ENCODE data around the gene PRKCH. TPM values are rescaled to one million over a fixed set of nuclear protein-coding genes. Genes with fewer than 3 reads are reported as not detected.

PRKCH gene
- total RNA-seq, 3 donors from 2014 or later = 27.0 to 41.3 (median 34.0) TPM

DNA sequence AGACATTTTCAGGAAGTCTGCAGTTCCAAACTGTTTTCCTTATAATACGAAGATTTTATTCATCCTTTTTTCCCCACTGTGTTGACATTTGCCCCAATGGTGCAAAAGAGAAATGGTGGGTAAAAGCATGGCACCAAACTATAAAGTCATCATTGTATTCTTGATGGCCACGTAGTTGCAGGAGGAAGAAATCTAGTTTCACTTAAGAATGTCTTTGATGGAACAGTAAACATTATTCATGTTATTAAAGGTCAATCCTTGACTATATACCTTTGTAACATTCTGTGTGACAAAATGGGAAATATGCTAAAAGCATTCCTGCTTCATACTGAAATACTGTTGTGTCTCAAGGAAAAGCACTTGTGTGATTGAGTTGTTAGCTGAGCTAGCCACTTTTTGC, 80.1 kb downstream of the PRKCH start:
- H3K36me3 ChIP-seq = no peaks in the 10 kb centered on the region
- H3K4me1 ChIP-seq = no peaks in the 10 kb centered on the region
- no peak overlapping the region for H3K4me3 ChIP-seq
- no peak overlapping the region for H3K27ac ChIP-seq
- no peak for DNase-seq (ENCODE audit: low spot score in 2 of 2)
- no peaks in the 10 kb centered on the region for H3K9me3 ChIP-seq
- no peaks in the 10 kb centered on the region for H3K27me3 ChIP-seq
- TF ChIP-seq, protein P1, sequence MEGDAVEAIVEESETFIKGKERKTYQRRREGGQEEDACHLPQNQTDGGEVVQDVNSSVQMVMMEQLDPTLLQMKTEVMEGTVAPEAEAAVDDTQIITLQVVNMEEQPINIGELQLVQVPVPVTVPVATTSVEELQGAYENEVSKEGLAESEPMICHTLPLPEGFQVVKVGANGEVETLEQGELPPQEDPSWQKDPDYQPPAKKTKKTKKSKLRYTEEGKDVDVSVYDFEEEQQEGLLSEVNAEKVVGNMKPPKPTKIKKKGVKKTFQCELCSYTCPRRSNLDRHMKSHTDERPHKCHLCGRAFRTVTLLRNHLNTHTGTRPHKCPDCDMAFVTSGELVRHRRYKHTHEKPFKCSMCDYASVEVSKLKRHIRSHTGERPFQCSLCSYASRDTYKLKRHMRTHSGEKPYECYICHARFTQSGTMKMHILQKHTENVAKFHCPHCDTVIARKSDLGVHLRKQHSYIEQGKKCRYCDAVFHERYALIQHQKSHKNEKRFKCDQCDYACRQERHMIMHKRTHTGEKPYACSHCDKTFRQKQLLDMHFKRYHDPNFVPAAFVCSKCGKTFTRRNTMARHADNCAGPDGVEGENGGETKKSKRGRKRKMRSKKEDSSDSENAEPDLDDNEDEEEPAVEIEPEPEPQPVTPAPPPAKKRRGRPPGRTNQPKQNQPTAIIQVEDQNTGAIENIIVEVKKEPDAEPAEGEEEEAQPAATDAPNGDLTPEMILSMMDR (IDR thresholded peaks at IDR 0.05) = no peak
- no peak for TF ChIP-seq POLR2AphosphoS5 (IDR thresholded peaks at IDR 0.05)
- no peak for TF ChIP-seq POLR2A (IDR thresholded peaks at IDR 0.05)
- intact Hi-C loops (cut with DNase I; ENCODE audit: low total_unique reads) = no loop called here

DNA sequence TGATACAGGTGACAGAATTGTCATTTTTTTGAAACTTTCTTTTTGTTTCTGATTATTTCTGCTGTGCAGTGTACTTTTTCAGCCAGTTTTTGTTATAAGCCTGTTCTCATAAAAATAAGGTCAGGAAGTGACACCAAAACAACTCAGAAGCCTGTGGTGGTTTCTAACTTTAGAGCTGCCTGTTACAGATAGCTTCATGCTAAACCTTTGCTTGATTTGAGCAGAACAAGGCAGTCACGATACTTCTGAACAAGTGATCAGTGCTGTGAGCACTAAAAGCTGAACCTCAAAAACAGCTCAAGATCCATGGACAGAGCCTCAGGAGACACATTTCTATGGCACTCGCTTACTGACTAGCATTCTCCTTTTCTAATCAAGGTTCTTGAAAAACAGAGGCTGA, 82.0 kb downstream of the PRKCH start:
- TF ChIP-seq POLR2A (IDR thresholded peaks at IDR 0.05) (no peak), POLR2AphosphoS5 (IDR thresholded peaks at IDR 0.05) (no peak)
- TF ChIP-seq, protein P1 (IDR thresholded peaks at IDR 0.05) = no peak
- Histone ChIP-seq H3K36me3 (no peaks in the 10 kb centered on the region), H3K4me3 (no peak overlapping the region), H3K4me1 (no peaks in the 10 kb centered on the region), H3K27me3 (no peaks in the 10 kb centered on the region), H3K9me3 (no peaks in the 10 kb centered on the region), H3K27ac (no peak overlapping the region)
- DNase-seq (ENCODE audit: low spot score in 2 of 2) = no peak
- intact Hi-C loops (cut with DNase I; ENCODE audit: low total_unique reads) = no loop called here

- Histone ChIP-seq H3K9me3 (no peaks in the 10 kb centered on the region), H3K4me1 (no peaks in the 10 kb centered on the region), H3K27me3 (no peaks in the 10 kb centered on the region), H3K36me3 (no peaks in the 10 kb centered on the region), H3K4me3 (no peak overlapping the region), H3K27ac (no peak overlapping the region)
- TF ChIP-seq POLR2AphosphoS5 (IDR thresholded peaks at IDR 0.05) (no peak), POLR2A (IDR thresholded peaks at IDR 0.05) (no peak)
- TF ChIP-seq, protein P1 (IDR thresholded peaks at IDR 0.05) = no peak
- intact Hi-C loops (cut with DNase I; ENCODE audit: low total_unique reads) = no loop called here
- DNase-seq (ENCODE audit: low spot score in 2 of 2) = no peak
Measured at GRCh38 chr14:61404637-61405036, 83.3 kb downstream of the PRKCH start.

DNA sequence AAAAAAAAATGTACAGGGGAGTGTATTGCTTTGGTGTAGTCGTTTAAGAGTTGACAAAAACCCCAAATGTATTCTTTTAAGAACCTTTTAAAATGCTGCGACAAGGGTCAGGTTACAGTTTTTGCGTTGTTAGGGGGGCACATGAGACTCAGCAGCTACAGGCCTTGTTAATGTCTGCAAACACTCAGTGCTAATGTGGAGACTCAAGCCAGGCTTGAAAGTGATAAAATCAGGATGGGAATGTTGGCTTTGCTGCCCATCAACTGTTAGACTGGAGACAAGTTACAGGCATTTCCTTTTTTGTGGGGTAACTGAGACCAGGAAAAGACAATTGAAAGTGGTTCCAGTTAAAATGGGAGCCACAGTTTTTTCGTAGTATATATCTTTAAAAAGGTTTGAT, 84.8 kb downstream of the PRKCH start:
- Histone ChIP-seq H3K9me3 (no peaks in the 10 kb centered on the region), H3K27me3 (no peaks in the 10 kb centered on the region), H3K36me3 (no peaks in the 10 kb centered on the region), H3K4me3 (no peak overlapping the region), H3K4me1 (no peaks in the 10 kb centered on the region), H3K27ac (no peak overlapping the region)
- intact Hi-C loops (cut with DNase I; ENCODE audit: low total_unique reads) = no loop called here
- DNase-seq (ENCODE audit: low spot score in 2 of 2) = no peak
- TF ChIP-seq, protein P1 (IDR thresholded peaks at IDR 0.05) = no peak
- TF ChIP-seq POLR2A (IDR thresholded peaks at IDR 0.05) = no peak
- no peak for TF ChIP-seq POLR2AphosphoS5 (IDR thresholded peaks at IDR 0.05)

DNA sequence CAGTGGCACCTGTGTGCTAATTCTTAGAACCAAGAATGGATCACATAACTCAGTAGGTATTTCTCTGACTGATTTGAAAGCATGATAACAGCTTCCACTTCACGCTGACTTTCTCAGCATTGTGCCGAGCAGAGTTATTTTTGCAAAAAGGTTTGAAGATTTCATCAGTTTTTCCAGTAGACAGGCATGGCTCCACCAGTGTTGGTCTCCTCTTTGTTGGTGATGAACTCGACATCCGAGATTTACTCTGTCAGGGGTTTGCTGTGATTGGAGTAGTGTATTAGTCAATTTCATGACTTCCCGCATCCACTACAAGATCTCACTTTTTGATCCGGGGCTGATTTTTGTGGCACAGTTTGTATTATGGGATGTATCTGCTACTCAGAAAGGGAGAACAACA, 85.3 kb downstream of the PRKCH start:
- Histone ChIP-seq H3K27ac (no peak overlapping the region), H3K27me3 (no peaks in the 10 kb centered on the region), H3K9me3 (no peaks in the 10 kb centered on the region), H3K4me1 (no peaks in the 10 kb centered on the region), H3K4me3 (no peak overlapping the region), H3K36me3 (no peaks in the 10 kb centered on the region)
- DNase-seq (ENCODE audit: low spot score in 2 of 2) = no peak
- TF ChIP-seq, protein P1 (IDR thresholded peaks at IDR 0.05) = no peak
- TF ChIP-seq POLR2AphosphoS5 (IDR thresholded peaks at IDR 0.05) (no peak), POLR2A (IDR thresholded peaks at IDR 0.05) (no peak)
- intact Hi-C loops (cut with DNase I; ENCODE audit: low total_unique reads) = no loop called here

All from breast epithelium (tissue), 4 donors.